RCC 7860 (cell line): ENCODE results near the gene OR10G2.
"Not testable (repeated sequence)": the region's sequence is repeated elsewhere in the genome, so short reads cannot be mapped to it uniquely, and the experiment has no call there.

Source experiments
- DNase-seq: peaks from one replicate; pipeline ENCODE4 v3.0.0-alpha.2; 2015; ENCODE audit warnings: low spot score
- FAIRE-seq: peaks from 2 replicates; lab custom pipeline; 2012; peaks lifted over from hg19 to GRCh38; lab: Jason Lieb, UNC

The OR10G2 gene, protein sequence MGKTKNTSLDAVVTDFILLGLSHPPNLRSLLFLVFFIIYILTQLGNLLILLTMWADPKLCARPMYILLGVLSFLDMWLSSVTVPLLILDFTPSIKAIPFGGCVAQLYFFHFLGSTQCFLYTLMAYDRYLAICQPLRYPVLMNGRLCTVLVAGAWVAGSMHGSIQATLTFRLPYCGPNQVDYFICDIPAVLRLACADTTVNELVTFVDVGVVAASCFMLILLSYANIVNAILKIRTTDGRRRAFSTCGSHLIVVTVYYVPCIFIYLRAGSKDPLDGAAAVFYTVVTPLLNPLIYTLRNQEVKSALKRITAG

DNA sequence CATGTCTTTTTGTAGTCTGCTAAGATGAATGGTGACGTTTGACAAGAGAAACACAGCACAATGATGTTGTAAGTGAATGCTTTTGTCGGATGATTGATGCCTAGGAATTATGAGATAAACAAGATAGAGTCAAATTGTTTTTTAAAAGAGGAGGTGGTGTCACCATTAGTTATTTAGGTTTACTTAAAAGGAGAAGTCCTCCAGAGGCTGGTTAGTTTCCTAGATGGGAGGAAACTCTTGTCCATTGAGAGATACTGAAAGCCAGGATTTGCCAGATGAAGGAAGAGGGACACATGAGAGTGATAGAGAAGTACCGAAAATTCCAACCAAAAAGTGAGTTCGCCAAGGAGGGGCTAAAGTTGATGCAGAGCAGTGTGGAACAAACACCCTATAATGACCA is at the start of gene OR10G2:
TSS of gene OR10G2 (minus strand) at position 101 of the 400 bp plus-strand sequence. CDS start at position 3, 98 bp downstream.
- DNase-seq: no peak
- FAIRE-seq: no peak

DNA sequence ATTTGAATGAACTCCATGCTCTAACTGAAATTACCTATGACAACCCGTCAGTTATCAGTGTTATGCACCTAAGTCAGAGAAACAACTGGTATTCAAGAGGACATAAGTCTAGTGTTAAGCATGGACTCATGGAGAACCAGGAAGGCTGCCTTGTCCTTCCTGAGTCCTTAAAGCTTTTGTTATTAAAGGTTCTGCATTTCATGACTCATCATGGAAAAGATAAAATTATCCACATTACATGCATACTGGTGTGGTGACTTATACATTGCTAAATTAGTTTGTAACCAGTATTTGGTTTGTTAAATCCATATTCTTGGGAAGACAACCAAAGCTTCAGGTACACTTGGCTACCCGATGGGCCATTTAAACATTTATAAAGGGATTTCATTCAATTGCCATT is 45.3 kb upstream of the OR10G2 start:
- DNase-seq: no peak
- FAIRE-seq: no peak

DNA sequence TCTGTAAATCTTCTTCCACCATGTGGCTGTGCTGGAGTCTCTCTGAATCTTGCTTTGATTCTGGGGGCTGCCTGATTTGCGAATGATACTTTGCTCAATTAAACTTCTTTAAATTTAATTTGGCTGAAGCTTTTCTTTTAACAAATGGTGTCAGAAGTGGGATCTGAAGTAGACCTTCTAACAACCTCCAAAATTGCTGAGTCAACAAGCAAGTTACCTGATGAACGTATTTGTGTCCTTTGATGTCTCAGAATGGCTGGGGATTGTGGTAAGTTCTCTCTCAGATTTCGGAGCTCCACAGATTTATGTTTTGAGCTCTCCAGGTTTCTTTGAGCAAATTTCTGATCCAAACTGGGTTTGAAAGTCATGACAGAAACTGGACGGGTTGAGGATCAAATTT is 40.8 kb upstream of the OR10G2 start:
- no peak for FAIRE-seq
- DNase-seq: no peak

DNA sequence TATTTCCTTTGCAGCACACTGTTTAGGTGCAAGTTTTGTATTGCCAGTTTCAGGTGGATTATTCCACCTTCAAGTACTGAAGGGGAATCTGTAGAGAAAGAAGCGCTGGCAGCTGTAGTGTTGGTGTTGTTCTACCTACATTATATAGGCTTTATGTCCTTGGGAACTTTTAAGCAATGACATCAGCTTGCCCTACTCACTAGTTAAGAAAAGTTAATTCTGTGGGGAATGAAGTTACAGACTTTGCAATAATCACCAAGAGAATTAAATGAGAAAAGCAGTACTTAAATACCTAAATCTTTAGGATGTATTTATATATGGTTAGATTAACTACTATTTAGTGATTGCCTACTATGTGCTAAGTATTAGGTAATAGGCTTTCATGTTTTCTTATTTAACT is 39.0 kb upstream of the OR10G2 start, which contains the start of gene OR4E1:
TSS of gene OR4E1 (minus strand) at position 101 of the 400 bp plus-strand sequence. CDS start 2,883 bp downstream, outside the sequence.
- FAIRE-seq (no peak), DNase-seq (no peak)

DNA sequence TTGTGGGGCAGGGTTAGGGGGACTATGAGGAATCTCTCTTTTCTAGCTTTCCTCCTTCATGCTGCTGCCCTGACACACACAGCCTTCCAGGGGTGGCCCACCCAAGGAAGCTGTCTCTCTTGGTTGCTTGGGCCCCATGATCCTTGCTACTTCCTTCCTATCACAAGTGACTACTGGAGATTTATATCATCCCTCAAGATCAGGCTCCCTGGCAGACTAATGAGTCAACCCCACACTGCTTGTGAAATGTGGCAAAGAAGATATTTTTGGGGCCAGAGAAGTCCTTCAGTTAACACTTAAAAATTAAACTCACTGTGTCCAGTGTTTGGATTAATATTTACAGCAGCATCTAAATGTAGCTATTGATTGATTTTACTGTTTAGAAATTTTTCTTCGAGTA is 37.4 kb upstream of the OR10G2 start:
- FAIRE-seq: no peak
- DNase-seq: no peak

DNA sequence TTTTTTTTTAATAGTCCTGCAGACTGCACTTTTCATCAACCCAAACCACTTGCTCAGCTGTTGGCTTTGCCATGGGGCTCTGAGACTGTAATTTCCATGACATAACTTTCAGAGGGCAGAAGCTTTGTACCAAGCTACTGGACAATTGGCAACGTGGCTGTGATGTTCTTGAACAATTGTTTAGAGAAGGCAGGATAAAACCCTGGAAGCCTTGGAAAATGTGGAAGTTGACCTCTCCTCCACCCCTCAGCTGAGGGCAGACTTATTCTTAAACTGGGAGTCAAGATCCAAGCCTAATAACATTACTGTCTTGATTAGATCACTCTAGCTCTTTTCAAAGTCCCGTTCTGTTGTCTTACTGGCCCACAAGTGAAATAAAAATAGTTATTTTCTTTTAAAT is 36.6 kb upstream of the OR10G2 start:
- no peak for FAIRE-seq
- no peak for DNase-seq

DNA sequence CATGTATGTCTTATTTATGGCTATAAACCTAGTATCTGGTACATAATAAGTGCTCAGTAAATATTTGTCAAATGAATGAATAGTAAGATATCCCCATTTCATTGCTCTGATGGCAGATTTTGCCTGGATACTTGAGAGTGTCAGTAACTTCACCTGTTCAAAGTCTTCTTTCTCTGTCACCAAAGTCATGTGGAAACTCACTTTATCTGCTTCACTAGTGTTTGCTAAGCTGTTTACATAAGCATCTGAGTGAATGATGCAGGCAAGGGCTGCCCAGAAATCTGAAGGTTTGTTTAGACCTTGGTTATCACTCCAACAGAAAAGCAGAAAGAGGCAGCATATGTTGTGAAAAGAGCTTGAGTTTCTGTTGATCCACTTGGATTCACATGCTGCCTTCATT is 34.5 kb upstream of the OR10G2 start:
- DNase-seq (no peak), FAIRE-seq (no peak)

DNA sequence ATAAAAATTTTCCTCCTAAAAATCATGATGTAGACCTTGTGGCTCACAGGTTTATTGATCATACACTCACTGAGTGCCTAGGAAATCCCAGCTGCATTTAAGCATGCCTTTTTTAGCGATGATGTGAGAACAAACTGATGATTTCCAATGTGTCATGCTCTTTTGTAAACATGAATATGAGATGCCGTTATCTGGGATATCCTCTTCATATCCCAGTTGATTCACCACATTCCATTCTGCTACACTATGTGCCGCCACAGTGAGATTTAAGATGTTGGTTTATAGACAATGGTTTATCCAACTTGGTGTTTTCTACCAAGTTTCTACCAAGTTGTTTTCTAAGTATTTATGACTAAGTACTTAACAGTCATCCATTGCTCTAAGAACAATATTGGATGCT is 33.6 kb upstream of the OR10G2 start:
- no peak for FAIRE-seq
- DNase-seq: no peak

DNA sequence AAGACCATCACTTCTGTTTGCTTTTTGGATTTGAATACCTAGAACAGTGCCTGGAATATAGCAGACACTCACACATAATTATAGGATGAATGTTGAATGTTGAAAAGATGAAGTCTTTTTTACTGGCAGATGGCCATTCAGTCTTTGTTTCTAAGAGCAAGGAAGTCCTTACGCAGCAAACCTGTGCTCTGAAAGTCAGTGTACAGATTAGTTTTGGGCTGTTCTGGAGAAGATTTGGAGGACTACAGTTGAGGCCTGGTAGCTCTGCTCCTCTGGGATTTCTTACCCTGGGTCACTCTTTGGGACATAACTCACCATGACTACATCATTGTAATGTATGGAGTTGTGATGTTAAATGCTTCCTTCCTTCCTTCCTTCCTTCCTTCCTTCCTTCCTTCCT is 22.2 kb upstream of the OR10G2 start:
- no peak for FAIRE-seq
- DNase-seq: no peak

DNA sequence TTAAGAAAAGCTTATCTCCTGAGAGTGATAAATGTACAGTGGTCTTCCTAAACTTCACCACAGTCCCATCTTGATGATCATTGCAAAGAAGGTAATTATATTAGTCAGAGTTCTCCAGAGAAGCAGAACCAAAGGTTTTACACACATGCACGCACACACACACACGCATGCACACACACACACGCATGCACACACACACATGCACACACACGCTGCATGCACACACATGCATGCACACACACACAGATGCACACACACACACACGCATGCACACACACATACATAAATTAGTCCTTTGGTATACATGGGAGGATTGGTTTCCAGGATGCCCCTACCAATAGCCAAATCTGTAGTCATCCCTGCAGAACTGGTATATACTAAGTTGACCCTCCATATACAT is 19.5 kb upstream of the OR10G2 start:
- DNase-seq (no peak), FAIRE-seq (no peak)

DNA sequence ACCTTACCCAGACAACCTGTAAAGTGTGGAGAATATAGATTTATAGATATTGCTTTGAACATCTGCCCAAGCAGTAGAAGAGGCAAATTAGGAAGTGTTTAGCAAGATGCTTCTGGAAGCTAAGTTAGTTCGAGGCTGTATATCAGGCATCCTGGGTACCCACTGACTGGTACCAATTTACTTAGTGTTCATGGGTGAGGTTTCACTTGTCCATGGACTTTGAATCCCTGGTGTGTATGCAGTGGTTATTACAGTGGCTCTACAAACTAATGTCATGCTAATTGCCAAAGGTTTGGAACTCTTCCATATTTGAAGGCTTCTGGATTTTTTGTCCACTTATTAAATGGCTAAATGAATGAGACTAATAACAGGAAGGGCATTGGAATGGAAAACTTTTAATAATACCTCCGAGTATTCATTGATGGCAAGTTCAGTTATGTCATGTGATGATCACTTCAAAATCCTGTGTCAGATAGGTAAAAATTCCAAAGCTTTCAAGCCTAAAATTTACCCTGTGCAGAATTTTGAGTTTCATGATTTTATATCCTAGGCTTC is 18.7 kb upstream of the OR10G2 start, which contains the start of gene OR4E2:
TSS of gene OR4E2 (plus strand) at position 505 of the 555 bp plus-strand sequence. CDS start 11,248 bp downstream, outside the sequence.
- DNase-seq: no peak
- FAIRE-seq: no peak

DNA sequence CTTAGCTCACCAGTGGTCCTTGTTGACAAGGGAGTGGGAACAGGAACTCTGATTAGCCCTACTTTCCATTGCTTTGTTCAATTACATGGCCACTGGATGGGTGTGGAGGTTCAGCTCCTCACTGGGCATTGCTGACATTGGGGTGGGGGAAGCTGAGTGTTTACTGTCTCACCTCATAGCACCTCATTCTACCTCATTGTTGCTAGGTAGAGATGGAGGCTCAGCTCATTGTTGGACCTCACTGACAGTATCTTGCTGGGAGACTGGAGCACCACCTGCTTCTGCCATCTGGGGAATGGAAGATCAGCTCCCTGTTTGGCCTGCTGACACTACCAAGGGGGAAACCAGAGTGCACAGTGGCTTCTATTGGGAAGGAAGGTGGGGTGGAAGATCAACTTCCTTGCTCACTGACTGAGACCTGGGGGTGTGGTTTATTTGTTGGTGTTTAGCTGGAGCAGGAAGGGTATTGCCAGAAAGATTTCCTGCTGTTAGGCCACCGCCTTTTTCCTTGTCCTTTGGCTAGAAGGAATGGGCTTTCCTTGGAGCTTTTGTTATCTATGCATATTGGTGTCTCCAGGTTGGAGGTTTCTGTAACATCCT is 17.6 kb upstream of the OR10G2 start:
- FAIRE-seq: no peak
- DNase-seq: no peak

DNA sequence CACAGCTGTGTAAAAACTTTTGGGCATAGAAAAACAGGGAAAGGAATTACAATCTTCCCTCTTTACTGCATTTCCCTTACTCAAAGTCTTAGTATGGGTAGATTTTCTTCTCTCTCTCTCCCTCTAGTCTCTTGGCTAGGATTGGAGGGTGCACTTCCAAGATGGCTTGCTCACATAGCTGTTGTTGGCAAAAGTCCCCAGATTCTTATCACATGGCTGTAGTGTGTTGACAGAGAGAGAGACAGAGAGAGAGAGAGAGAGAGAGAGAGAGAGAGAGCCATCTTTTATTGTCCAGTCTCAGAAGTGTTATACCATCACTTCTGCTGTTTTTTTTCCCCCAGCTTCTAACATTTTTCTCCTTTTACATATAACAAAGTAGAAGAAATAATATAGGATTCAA is 12.6 kb upstream of the OR10G2 start:
- FAIRE-seq (no peak), DNase-seq (no peak)

DNA sequence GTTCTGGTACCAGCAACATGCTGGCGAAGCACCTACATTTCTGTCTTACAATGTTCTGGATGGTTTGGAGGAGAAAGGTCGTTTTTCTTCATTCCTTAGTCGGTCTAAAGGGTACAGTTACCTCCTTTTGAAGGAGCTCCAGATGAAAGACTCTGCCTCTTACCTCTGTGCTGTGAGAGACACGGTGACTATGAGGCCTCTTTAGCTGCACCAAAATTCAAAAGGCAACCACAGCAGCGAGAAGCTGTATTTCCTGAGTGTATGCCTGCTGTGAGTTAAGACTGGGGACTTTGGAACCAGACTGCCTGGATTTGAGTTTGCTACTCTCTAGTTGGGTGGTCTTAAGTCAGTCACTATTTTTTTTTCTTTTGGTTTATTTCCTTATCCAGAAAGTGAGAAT is 8.7 kb upstream of the OR10G2 start:
- no peak for DNase-seq
- no peak for FAIRE-seq

DNA sequence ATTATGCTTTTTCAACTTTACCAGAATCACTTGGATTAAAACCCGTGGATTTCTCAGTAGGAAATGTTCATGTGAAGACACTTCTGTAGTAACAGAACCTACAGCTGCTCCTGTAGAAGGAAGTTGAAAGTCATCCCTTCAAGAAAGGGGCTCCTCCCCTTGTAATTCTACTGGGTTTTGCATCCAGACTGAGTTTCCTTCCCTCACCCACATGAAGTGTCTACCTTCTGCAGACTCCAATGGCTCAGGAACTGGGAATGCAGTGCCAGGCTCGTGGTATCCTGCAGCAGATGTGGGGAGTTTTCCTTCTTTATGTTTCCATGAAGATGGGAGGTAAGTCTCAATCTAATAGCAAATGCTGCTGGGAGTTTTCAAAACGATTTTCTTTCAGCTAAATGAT is 7.9 kb upstream of the OR10G2 start:
- FAIRE-seq (no peak), DNase-seq (no peak)

DNA sequence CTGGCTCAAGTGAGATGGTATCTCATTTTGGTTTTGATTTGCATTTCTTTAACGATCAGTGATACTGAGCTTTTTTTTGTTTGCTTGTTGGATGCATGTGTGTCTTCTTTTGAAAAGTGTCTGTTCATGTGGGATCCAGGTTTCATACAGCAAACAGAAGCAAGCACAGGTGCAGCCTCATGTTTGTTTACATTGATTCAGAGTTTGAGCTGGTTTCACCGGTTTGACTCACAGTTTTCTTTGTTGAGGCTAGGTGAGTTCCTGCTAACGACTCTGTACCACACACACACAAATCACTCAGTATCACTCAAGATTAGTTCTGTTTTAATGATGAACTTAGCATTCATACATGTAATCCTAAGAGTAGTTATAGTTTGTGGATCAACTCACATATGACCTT is 3.7 kb downstream of the OR10G2 start:
- no peak for FAIRE-seq
- DNase-seq: no peak

DNA sequence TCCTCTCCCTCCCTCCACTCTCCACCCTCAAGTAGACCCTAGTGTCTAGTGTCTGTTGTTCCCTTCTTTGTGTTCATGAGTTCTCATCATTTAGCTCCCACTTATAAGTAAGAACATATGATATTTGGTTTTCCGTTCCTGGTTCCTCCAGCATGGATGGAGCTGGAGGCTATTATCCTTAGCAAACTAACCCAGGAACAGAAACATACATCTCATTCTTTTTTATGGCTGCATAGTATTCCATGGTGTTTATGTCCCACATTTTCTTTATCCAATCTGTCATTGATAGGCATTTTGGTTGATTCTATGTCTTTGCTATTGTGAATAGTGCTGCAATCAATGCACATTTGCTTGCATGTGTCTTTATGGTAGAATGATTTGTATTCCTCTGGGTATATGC is 4.2 kb downstream of the OR10G2 start:
- not testable (repeated sequence) for FAIRE-seq, DNase-seq

DNA sequence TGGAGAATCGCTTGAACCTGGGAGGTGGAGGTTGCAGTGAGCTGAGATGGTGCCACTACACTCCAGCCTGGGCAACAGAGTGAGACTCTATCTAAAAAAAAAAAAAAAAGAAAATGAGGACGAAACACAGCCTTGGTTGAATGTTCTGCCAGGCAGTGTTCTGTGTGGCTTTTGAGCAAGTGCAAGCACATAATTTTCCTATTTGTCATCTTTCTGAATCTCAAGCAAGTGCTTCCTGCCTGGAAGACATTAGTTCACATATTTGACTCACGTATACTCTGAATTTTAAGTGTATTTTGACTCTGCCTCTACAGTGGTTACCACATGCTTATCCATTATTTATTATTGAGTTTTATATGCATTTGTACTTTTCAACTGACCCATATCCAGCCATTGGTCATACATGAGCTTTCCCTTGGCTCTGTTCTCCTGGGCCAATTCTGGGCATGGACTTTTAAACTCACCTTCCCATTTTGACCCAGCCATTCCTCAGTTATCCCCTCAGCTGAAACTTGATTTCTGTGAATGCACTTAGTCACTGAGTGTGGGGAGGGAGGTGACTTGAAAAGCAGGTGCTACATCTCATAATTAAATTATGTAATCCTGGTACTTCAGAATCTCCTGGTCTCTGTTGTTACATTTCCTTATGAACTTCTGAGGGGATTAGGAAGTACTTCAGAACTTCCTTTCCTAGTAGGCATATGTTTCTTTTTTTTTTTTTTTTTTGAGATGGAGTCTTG is 8.1 kb downstream of the OR10G2 start:
- DNase-seq (no peak), FAIRE-seq (no peak)

DNA sequence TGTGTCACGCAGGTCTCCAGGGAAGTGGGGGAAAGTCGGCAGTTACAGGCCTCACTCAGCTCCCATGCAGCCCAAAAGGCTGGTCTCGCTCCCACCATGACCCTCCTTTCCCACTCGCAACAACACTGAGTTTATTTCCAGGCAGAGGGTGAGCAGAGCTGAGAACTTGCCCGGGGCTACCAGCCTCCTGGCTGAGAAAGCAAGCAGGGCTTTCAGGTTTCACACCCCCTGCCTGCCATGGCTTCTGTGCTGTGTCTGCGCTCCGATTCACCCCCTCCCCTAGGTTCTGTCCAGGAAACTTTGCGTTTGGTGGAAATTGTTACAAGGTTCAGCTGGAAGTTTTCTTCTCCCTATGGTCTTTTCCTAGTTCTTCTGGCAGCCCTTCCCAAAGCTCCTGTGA is 17.1 kb downstream of the OR10G2 start:
- FAIRE-seq (no peak), DNase-seq (no peak)

DNA sequence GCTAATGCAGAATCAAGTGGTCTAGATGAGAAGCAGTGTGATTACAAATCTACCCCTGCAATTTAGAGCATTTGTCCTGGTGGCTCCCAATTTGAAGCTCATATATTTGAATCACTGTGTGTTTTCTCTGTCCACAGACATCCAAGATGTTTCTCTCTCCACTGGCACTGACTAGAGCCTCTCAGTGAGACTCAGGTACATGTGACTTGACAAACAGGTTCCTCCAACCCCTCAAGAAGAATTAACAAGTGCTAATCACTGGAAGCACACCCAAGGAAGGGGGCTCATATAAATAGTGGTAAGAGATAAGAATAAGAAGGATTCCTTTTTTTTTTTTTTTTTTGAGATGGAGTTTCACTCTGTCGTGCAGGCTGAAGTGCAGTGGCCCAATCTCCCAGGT is 20.5 kb downstream of the OR10G2 start:
- no peak for DNase-seq
- no peak for FAIRE-seq

DNA sequence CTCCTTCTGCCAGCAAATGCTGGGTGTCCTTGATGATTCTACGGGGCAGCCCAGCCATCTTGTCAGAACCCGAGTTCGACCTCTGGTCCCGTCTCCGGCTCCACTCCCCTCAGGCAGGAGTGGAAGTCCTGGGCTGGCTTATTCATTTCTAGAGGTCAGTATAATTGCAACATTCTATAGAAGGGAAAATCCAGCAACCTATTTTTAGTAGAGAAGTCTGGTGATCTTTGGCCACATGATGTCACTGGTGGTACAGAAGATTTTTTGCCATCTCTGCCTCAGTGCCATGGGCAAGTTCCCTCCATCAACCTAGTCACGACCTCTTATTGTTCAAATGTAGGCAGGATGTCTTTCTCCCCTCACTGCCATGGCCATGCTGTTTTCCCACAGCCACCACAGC is 22.4 kb downstream of the OR10G2 start:
- no peak for FAIRE-seq
- DNase-seq: no peak

DNA sequence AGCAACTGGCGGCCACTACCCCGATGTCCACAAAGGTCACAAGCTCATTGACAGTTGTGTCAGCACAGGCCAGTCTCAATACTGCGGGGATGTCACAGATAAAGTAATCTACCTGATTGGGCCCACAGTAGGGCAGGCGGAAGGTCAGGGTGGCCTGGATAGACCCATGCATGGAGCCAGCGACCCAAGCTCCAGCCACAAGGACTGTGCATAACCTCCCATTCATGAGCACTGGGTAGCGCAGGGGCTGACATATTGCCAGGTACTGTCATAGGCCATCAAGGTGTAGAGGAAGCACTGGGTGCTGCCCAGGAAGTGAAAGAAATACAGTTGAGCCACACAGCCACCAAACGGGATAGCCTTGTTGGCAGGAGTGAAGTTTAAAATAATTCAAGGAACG is 32.6 kb downstream of the OR10G2 start:
- FAIRE-seq, DNase-seq: not testable (repeated sequence)
